Activated B cell treated with CpG ODN at 0.5 μM for 24 hours (primary cell): ENCODE data around the gene FXYD7. TPM values are rescaled to one million over a fixed set of nuclear protein-coding genes. Genes with fewer than 3 reads are reported as not detected.

Experiments
- ATAC-seq: fragments of 200-7000 bp; cut with Tn5 transposase; one replicate; pipeline ENCODE4 v1.10.0; 2021; ENCODE audit warnings: low read depth, mild to moderate bottlenecking, moderate library complexity
- CTCF ChIA-PET: fragments of 350-600 bp; sonication (Branson Sonifier 250); formaldehyde crosslinking; loops from one replicate; lab custom pipeline; 2021; ENCODE audit warnings: antibody characterized with exemption; lab: Charles Lee
- POLR2A ChIA-PET: fragments of 350-600 bp; sonication (Branson Sonifier 250); formaldehyde crosslinking; loops from one replicate; lab custom pipeline; 2021; ENCODE audit warnings: antibody characterized with exemption; lab: Charles Lee
- DNase-seq: peaks from one replicate; pipeline ENCODE4 v3.0.0; 2022
- H3K27ac Mint-ChIP-seq: one replicate; pipeline ENCODE4 v1.8.0; 2020; ENCODE audit warnings: mixed read lengths
- H3K27me3 Mint-ChIP-seq: one replicate; pipeline ENCODE4 v1.8.0; 2021; ENCODE audit warnings: mixed read lengths
- H3K36me3 Mint-ChIP-seq: one replicate; pipeline ENCODE4 v1.8.0; 2021; ENCODE audit warnings: low read depth, mixed read lengths
- H3K4me1 Mint-ChIP-seq: one replicate; pipeline ENCODE4 v1.8.0; 2021; ENCODE audit warnings: mixed read lengths
- H3K4me3 Mint-ChIP-seq: one replicate; pipeline ENCODE4 v1.8.0; 2020; ENCODE audit warnings: mild to moderate bottlenecking, mixed read lengths
- H3K9me3 Mint-ChIP-seq: one replicate; pipeline ENCODE4 v1.8.0; 2020; ENCODE audit warnings: mixed read lengths
- CTCF ChIP-seq: fragments of 200-600 bp; IDR thresholded peaks from one replicate; pipeline ENCODE4 v1.8.0; 2022; ENCODE audit warnings: antibody characterized with exemption, mild to moderate bottlenecking
- intact Hi-C: fragments of 100-400 bp; cut with micrococcal nuclease; formaldehyde crosslinking; loops from one replicate; pipeline ENCODE4 v1.15.1; 2024
- total RNA-seq: library from RNA; stranded (reverse); gene quantifications from 2 replicates; pipeline ENCODE4 v1.2.3, GENCODE V29; 2022

FXYD7 gene
- total RNA-seq, 1 donor from 2014 or later, result 3.0 TPM

- Mint-ChIP-seq H3K27me3 (no peaks in the 10 kb centered on the region), H3K36me3 (no peaks in the 10 kb centered on the region), H3K4me3 (no peak overlapping the region), H3K27ac (no peak overlapping the region), H3K4me1 (peaks cover 5% of the 10 kb centered on the region), H3K9me3 (no peaks in the 10 kb centered on the region)
- ChIA-PET CTCF (no interaction called here), POLR2A (no interaction called here)
- ATAC-seq (no peak), DNase-seq (no peak)
- TF ChIP-seq CTCF, result no peak
- intact Hi-C loops, result no loop called here
Measured at GRCh38 chr19:35130761-35131720, 12.0 kb upstream of the FXYD7 start.

- Mint-ChIP-seq H3K4me1 (peaks cover 9% of the 10 kb centered on the region), H3K27me3 (no peaks in the 10 kb centered on the region), H3K36me3 (no peaks in the 10 kb centered on the region), H3K4me3 (no peak overlapping the region), H3K27ac (no peak overlapping the region), H3K9me3 (no peaks in the 10 kb centered on the region)
- ChIA-PET CTCF (no interaction called here), POLR2A (no interaction called here)
- intact Hi-C loops, result no loop called here
- TF ChIP-seq CTCF, result no peak
- DNase-seq (no peak), ATAC-seq (no peak)
Measured at GRCh38 chr19:35132254-35132653, 10.8 kb upstream of the FXYD7 start.

GRCh38 chr19:35133826-35134225 is 9.2 kb upstream of the FXYD7 start:
- ChIA-PET CTCF (interaction anchor here (1.1 to 3.6 kb wide), 2 partner anchors 18 to 67 kb away, joined by 3 to 31 read pairs; no protein-coding TSS in a partner anchor), POLR2A (interaction anchor here (0.9 kb wide), 1 partner anchor 10 kb away, joined by 3 read pairs; no protein-coding TSS in a partner anchor)
- TF ChIP-seq CTCF, result no peak

GRCh38 chr19:35134601-35135242 is 8.3 kb upstream of the FXYD7 start, which contains the start of gene LGI4:
LGI4 (minus strand) TSS chr19:35135059; CDS start chr19:35134680, 379 bp downstream.
- H3K9me3 Mint-ChIP-seq, result no peaks in the 10 kb centered on the region
- no peak within 1 kb of the TSS for H3K27ac Mint-ChIP-seq
- CTCF ChIA-PET, result interaction anchor here (0.8 to 3.6 kb wide), 6 partner anchors 17 to 81 kb away, joined by 3 to 31 read pairs (median 4); no protein-coding TSS in a partner anchor
- H3K4me3 Mint-ChIP-seq, result no peak within 1 kb of the TSS
- POLR2A ChIA-PET, result interaction anchor here (0.6 to 1.2 kb wide), 2 partner anchors 10 to 322 kb away, joined by 3 to 6 read pairs; no protein-coding TSS in a partner anchor
- DNase-seq (no peak), ATAC-seq (no peak)
- H3K36me3 Mint-ChIP-seq, result no peaks in the 10 kb centered on the region
- H3K4me1 Mint-ChIP-seq, result peaks cover 15% of the 10 kb centered on the region
- intact Hi-C loops, result loop anchor here (1.0 kb wide), 4 partner anchors 20 to 161 kb away; no protein-coding TSS in a partner anchor
- no peaks in the 10 kb centered on the region for H3K27me3 Mint-ChIP-seq
- no peak for TF ChIP-seq CTCF

More at GRCh38 chr19:35133826-35134225, 9.2 kb upstream of the FXYD7 start:
- Mint-ChIP-seq H3K4me1 (peaks cover 15% of the 10 kb centered on the region), H3K27ac (no peak overlapping the region), H3K36me3 (no peaks in the 10 kb centered on the region), H3K9me3 (no peaks in the 10 kb centered on the region), H3K4me3 (no peak overlapping the region), H3K27me3 (no peaks in the 10 kb centered on the region)
- intact Hi-C loops, result no loop called here
- ATAC-seq, result no peak
- no peak for DNase-seq
